OCI-M2 (cell line): ENCODE data around the gene ARHGEF11.

Experiments
- DNase-seq: peaks from one replicate; lab custom pipeline; 2025; ENCODE audit not compliant: unreplicated experiment; lab: John Stamatoyannopoulos, UW

The ARHGEF11 gene

GRCh38 chr1:156912861-156913808 lies 132.4 kb downstream of the ARHGEF11 start:
- no peak for DNase-seq

- DNase-seq = no peak
These were observed 133.2 kb downstream of the ARHGEF11 start for GRCh38 chr1:156912310-156912709.

GRCh38 chr1:156911577-156912298 lies 133.8 kb downstream of the ARHGEF11 start:
- no peak for DNase-seq

GRCh38 chr1:156910309-156910782 lies 135.2 kb downstream of the ARHGEF11 start:
- DNase-seq = no peak

GRCh38 chr1:156909671-156910070 lies 135.9 kb downstream of the ARHGEF11 start:
- no peak for DNase-seq

- no peak for DNase-seq
These were observed 136.6 kb downstream of the ARHGEF11 start for GRCh38 chr1:156908955-156909354.

GRCh38 chr1:156908541-156908940 lies 137.0 kb downstream of the ARHGEF11 start:
- DNase-seq = no peak

GRCh38 chr1:156906206-156906906 lies 139.2 kb downstream of the ARHGEF11 start:
- no peak for DNase-seq

GRCh38 chr1:156905651-156906050 lies 139.9 kb downstream of the ARHGEF11 start:
- DNase-seq = no peak

- DNase-seq = no peak
These were observed 140.4 kb downstream of the ARHGEF11 start for GRCh38 chr1:156905176-156905575.

GRCh38 chr1:156904187-156904959 lies 141.2 kb downstream of the ARHGEF11 start:
- DNase-seq = no peak

GRCh38 chr1:156903328-156904091 lies 142.0 kb downstream of the ARHGEF11 start:
- no peak for DNase-seq

- no peak for DNase-seq
These were observed 143.3 kb downstream of the ARHGEF11 start for GRCh38 chr1:156901966-156902915.

GRCh38 chr1:156901590-156901900 lies 144.0 kb downstream of the ARHGEF11 start:
- DNase-seq = no peak

- no peak for DNase-seq
These were observed 144.5 kb downstream of the ARHGEF11 start for GRCh38 chr1:156900896-156901589.

GRCh38 chr1:156899956-156900718 lies 145.4 kb downstream of the ARHGEF11 start:
- no peak for DNase-seq

- no peak for DNase-seq
These were observed 146.4 kb downstream of the ARHGEF11 start for GRCh38 chr1:156898971-156899664.
